GM18520 (cell line): Measurements from ENCODE around the gene TTC33.
"Not testable (repeated sequence)": the region's sequence is repeated elsewhere in the genome, so short reads cannot be mapped to it uniquely, and the experiment has no call there.

Experiments
- ATAC-seq: cut with Tn5 transposase; IDR thresholded peaks from one replicate; pipeline ENCODE4 v1.9.1; 2021; ENCODE audit not compliant: unreplicated experiment

Gene TTC33

GRCh38 chr5:40755407-40756365 is at the start of gene TTC33:
Gene TTC33, minus strand, starts transcription at chr5:40755961. Its CDS starts 8,943 bp downstream, at chr5:40747018.
- peak; percentile 87 for ATAC-seq

GRCh38 chr5:40801771-40802562 is 46.2 kb upstream of the TTC33 start:
- ATAC-seq = no peak

- ATAC-seq = no peak
Observed at GRCh38 chr5:40799258-40799657, 43.5 kb upstream of the TTC33 start.

GRCh38 chr5:40798801-40799210 is 43.0 kb upstream of the TTC33 start:
- no peak for ATAC-seq

DNA sequence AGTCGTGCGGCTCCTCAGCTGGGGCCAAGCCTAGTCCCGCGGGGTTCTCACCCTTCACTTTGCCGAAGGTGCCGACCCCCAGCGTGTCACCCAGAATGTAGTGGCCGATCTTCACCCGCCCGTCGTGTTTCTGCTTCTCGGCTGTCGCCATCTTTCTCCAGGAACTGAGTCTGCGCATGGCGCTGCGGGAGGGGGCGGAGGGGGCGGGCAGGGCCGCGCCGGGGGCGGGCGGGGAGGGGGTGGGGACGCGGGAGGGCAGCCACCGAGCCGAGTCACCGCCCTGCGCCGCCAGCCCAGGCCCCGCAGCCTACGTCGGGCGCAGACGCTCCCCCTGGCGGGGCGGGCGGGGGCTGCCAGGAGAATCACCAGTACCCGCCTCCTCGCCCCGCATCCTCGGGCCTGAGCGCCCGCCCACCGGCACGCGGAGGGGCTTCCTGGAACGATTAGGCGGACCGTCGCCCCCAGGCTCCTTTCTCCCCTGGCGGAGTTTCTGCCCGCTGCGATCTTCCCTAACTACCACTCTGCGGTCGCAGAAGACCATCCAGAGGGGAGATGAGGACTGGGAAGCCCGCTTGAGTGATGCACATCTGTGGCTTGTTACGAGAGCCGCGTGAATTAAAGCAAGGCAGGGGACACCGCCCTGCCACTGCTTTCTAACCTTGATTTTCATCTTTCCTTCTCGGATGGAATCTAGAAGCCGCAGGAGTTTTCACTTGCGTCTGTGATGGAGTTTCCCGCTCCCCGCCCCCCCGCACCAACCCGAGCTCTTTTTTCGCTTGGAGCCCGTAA is 42.4 kb upstream of the TTC33 start, which contains the start of gene PRKAA1:
Gene PRKAA1, minus strand, starts transcription at position 363 of the 789 bp plus-strand sequence. Its CDS starts 185 bp downstream, at position 178.
- ATAC-seq = peak; percentile 99

- peak; percentile 21 for ATAC-seq
Observed at GRCh38 chr5:40797273-40798011, 41.7 kb upstream of the TTC33 start.

- no peak for ATAC-seq
Observed at GRCh38 chr5:40796487-40796889, 40.7 kb upstream of the TTC33 start.

DNA sequence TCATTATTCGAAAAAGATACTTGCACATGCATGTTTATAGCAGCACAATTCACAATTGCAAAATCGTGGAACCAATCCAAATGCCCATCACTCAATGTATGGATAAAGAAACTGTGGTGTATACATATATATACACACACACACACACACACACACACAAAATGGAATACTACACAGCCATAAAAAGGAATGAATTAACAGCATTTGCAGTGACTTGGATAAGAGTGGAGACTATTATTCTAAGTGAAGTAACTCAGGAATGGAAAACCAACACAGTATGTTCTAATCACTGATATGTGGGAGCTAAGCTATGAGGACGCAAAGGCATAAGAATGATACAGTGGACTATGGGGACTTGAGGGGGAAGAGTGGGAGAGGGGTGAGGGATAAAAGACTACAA is 39.1 kb upstream of the TTC33 start:
- not testable (repeated sequence) for ATAC-seq

GRCh38 chr5:40794340-40794739 is 38.6 kb upstream of the TTC33 start:
- not testable (repeated sequence) for ATAC-seq

GRCh38 chr5:40792691-40793090 is 36.9 kb upstream of the TTC33 start:
- not testable (repeated sequence) for ATAC-seq

DNA sequence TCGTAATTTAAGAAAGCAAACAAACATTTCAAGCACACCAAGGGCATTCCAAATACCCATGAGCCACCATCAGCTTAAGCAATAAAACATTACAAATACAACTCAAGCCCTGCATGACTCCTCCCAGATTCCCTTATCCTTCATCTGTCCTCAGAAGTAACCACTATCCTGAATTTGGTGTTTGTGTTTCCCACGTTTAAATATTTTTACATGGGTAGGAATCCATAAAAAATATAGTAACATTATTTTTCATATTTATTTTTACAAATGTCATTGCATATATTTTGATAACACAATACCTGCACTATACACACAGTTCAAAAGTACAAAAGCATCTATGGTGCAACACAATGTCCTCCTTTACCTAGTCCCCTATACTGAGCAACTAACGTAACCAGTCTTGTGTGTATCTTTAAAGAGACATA is 36.0 kb upstream of the TTC33 start:
- no peak for ATAC-seq

- no peak for ATAC-seq
Observed at GRCh38 chr5:40790947-40791593, 35.3 kb upstream of the TTC33 start.

GRCh38 chr5:40788941-40789340 is 33.2 kb upstream of the TTC33 start:
- ATAC-seq = not testable (repeated sequence)

GRCh38 chr5:40787986-40788385 is 32.2 kb upstream of the TTC33 start:
- no peak for ATAC-seq

- ATAC-seq = not testable (repeated sequence)
Observed at GRCh38 chr5:40786664-40787063, 30.9 kb upstream of the TTC33 start.

DNA sequence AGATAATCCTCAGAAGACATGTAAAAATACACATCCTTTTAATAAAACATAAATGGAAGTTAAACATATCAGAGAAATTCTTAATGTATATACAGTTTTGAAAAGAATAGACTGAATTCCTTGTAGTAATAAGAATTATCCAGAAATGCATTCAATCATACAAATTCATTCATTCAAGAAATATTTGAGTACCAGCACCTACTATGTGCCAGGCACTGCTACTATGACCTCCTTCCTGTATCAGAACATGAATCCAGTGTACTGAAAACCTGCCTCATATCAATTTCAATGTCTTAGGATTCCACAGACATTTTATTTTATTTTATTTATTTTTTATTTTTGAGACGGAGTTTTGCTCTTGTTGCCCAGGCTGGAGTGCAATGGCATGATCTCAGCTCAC is 29.2 kb upstream of the TTC33 start:
- ATAC-seq = no peak

- no peak for ATAC-seq
Observed at GRCh38 chr5:40784027-40784653, 28.4 kb upstream of the TTC33 start.

- ATAC-seq = no peak
Observed at GRCh38 chr5:40781843-40782409, 26.2 kb upstream of the TTC33 start.

DNA sequence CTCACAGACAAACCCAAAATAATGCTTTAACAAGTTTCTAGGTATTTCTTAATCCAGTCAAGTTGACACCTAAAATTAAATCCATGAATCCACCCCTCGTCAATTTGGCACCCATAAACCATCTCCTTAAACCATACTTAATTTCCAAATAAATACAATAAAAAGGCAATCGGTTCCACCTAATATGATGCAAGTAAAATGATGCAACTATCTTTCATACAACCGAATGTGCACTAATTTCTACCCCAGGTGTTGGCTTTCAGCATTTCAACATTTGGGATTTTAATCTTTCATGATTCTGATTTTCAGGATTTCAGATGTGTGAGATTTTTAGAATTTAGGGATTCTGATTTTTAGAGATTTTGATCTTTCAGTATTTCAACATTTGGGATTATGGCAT is 25.1 kb upstream of the TTC33 start:
- ATAC-seq = no peak
